GM19240 (cell line): ENCODE results near the gene XPNPEP2.
A peak's percentile ranks its signal among the peaks of the same experiment; 100 is the strongest.

Experiments
- DNase-seq: peaks from one replicate; pipeline ENCODE4 v3.0.0; 2011; ENCODE audit warnings: low spot score; ENCODE audit not compliant: insufficient read length

XPNPEP2 gene

DNA sequence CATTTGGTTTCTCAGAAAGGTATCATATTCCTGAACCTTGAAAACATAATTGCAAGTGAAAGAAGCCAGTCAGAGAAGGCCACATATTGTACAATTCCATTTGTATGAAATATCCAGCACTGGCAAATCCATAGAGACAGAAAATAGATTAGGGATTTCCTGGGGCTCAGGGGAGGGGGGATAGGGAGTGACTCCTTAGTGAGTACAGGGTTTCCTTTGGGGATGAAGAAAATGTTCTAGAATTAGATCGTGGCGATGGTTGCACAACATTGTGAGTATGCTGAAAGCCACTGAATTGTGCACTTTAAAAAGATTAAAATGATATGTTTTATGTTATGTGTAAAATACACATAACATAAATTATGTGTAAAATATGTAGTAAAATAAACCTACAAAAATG is 10.3 kb downstream of the XPNPEP2 start:
- no peak for DNase-seq

DNA sequence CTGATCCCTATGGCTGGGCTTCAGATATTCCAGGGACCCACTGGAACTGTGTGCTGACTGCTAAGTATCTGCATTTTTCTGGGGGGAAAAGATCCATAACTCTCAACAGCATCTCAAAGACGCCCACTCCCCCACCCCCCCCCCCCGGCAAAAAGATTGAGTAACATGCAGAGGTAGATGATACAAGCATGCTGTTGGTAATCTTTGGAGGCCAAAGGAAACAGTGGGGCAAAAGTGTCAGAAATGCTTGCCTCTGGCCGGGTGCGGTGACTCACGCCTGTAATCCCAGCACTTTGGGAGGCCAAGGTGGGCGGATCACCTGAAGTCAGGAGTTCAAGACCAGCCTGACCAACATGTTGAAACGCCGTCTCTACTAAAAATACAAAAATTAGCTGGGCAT is 12.2 kb downstream of the XPNPEP2 start:
- no peak for DNase-seq

DNA sequence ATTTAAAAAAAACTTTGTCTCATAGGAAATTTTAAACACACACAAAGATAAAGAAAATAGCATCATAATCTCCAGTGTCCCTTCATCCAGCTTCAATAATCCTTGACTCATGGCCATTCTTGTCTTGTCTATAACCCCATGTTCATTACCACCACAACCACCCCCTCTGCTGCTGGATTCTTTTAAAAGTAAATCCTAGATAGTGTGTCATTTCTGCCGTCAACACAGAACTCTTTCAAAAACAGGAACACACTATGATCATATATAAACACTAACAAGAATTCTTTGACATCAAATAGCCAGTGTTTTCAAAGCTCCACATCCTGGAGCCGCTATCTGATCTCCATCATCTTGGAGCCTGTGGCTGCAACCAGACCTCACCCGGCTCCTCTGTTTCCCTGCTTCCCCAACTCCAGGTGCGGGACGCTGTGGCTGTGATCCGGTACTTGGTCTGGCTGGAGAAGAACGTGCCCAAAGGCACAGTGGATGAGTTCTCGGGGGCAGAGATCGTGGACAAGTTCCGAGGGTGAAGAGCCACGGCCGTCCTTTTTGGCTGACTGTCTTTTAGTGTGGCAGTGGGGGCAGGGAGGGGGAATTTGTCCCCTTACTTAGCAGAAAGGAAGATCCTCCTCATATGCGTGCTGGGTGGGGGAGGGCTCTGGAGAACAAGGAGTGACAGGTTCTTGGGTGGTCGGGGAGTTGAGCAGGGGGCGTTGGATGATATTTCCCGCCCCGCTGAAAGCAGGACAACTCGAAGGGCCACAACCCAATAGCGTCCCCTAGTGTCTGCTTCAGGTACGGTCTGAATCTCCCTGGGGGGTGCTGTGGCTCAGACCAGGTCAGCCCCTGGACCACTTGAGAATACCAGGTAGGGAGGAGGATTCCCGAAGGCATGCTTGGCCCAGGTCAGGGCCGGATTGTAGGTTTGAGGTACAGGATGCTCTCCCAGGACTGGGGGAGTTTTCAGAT is 15.6 kb downstream of the XPNPEP2 start:
- no peak for DNase-seq

DNA sequence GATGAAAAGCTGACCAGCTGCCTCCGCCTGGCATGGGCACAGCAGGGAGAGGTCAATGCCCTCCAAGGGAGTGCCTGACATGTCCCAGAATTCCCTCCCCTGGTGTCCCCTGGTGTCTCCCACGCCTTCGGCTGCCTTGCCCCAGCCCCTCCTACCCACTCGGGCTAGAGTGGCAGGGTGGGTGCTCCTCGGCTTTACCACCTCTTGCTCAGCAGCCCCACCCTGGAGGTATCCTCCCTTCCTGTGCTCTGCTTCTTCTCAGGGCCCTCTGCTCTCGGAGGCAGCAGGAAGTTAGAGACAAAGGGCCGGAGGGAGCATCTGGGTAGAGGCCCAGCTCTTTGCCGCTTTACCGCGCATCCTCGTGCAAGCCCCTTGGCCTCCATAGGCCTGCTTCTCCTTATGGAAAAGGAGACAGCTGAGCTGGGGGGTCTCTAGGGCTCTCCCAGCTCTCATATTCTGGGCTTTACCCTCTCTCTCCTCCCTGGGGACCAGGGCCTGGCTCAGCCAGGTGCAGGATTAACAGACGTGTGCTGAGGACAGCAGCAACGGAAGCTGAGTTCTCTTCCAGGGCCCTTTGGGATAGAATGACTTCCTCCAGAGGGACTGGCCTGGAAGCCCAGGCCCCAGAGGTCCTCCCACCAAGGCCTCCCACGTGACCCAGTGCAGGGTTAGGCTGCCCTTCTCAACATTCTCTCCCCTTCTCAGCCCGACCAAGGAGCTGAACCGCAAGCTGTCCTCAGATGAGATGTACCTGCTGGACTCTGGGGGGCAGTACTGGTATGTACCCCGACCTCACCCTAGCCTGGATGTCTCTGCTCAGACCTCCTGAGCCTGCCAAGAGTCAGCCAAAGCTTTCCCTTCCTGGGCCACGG is 17.2 kb downstream of the XPNPEP2 start:
- no peak for DNase-seq

DNA sequence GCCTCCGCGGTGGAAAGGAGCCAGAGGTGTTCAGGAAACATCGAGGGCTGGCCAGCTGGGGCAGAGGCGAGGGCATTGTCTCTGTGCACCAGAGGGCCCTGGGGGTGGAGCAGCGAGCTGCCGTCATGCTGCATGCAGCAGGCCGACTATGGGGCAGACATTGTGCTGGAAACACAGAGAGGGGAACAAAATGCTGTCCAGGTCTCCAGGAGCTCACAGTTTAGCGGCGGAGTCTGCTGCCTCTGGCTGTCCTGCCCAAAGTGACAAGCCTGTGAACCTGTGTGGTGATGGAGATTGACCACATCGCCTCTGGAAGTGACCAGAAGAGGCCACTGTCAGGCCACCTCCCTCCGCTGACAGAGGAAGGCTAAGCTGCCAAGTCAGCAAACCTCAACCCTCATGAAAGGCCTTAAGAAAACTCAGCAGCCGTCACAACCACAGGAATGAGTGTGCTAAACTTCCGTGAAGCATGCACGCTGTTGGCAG is 20.8 kb downstream of the XPNPEP2 start:
- no peak for DNase-seq

DNA sequence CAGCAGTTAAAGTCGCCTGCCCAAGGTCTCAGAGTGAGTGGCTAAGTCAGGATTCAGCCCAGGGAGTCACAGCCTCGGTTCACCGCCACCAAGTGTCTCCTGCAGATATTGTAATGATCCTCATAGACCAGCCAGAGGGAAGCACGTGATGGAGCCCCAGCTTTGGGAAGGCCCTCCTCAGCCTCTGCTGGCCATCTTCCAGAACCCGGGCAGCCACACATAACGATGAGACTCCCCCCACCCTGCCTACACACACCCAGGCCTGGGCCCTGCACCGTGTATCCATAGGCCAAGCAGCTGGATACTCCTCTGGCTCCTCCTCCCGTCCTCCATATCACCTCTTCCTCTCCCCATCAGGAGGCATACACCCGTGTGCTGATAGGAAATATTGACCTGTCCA is 21.4 kb downstream of the XPNPEP2 start:
- DNase-seq, result no peak

DNA sequence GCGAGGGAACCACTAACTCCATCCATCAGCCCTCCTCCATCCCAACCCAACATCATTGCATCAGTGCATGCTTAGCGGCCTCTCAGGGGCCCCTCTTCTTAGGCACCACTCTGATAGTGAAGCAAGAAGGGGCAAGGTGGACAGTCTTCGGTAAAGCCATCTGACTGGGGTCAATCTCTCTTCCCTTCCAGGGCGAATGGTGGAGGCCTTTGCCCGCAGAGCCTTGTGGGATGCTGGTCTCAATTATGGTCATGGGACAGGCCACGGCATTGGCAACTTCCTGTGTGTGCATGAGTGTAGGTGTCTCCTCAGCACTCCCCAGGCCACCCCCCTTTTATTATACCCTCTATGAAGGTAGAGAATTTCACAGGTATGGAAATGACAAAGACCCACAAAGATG is 22.2 kb downstream of the XPNPEP2 start:
- no peak for DNase-seq

DNA sequence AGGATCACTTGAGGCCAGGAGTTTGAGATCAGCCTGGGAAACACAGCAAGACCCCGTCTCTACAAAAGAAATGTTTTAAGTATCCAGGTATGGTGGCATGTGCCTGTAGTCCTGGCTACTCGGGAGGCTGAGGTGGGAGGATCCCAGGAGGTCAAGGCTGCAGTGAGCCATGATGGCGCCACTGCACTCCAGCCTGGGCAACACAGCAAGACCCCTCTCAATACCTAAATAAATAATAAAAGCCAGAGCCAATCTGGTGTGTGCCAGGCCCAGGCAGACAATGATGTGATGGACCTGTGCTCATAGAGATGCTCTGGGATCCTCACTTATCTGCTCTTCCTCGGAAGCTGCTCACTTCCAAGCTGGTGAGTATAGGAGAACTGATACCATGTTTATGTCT is 22.8 kb downstream of the XPNPEP2 start:
- DNase-seq, result no peak

DNA sequence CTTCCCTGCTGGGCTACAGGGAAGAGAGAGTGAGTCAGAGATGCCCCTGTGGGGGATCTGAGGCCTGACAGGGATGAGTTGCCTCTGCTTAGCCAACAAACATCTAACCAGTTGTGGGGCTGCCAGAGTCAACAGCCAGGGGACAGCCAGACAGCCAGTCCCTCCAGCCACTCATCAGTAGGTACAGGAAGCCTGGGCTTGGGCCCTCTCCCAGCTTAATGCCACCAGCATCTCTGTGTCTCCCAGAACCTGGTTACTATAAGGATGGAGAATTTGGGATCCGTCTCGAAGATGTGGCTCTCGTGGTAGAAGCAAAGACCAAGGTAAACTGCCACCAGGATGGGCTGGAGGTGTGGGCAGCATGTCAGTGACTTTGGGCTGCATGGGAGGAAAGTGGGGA is 23.7 kb downstream of the XPNPEP2 start:
- DNase-seq, result no peak

DNA sequence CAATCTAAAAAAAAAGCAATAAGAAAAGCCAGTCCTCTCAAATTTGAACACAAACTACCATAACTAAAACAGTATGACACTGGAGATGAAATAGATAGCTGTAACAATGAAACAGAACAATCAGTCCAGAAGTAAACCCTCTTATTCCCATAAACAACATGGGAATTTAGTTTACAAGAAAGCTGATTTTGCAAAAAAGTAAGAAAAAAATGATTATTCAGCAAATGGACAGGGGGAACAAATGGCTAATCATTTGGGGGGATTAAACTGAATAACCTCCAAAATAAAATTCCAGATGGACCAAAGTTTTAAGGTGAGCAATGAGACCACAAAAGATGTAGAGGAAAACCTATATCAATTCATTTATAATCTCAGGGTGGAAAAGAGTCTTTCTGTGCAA is 24.9 kb downstream of the XPNPEP2 start:
- no peak for DNase-seq

DNA sequence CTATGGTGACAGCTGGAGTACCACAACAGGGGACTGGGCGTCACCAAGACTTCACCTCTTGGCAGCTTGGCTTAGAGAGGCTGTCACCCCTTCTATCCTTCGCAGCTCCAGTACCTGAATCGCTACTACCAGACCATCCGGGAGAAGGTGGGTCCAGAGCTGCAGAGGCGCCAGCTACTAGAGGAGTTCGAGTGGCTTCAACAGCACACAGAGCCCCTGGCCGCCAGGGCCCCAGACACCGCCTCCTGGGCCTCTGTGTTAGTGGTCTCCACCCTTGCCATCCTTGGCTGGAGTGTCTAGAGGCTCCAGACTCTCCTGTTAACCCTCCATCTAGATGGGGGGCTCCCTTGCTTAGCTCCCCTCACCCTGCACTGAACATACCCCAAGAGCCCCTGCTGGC is 29.4 kb downstream of the XPNPEP2 start:
- DNase-seq, result no peak

DNA sequence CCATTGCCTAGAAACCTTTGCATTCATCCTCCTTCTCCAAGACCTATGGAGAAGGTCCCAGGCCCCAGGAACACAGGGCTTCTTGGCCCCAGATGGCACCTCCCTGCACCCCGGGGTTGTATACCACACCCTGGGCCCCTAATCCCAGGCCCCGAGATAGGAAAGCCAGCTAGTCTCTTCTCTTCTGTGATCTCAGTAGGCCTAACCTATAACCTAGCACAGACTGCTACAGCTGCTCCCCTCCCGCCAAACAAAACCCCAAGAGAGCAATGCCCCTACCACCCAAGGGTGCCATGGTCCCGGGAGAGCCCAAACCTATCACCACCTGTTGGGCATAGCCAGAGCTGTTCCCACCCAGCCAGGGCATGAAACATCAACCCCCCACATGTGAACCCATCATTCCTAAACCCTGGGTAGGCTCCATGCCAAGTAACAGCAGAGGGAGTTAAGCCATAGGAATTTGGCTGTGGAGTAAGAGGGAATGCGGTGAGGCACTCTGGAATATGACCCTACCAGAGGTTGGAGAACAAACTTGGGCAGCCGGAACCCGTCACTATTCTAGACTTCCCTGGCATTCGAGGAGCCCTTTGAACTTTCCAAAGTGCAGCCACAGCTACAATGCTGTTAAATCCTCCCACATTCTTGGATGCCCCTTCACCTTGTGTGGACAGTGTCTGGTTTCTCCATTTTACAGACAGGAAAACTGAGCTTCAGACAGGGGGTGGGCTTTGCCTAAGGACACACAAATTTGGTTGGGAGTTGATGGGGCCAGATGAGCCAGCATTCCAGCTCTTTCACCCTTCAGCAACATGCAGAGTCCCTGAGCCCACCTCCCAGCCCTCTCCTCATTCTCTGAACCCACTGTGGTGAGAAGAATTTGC is 30.0 kb downstream of the XPNPEP2 start:
- DNase-seq, result no peak

DNA sequence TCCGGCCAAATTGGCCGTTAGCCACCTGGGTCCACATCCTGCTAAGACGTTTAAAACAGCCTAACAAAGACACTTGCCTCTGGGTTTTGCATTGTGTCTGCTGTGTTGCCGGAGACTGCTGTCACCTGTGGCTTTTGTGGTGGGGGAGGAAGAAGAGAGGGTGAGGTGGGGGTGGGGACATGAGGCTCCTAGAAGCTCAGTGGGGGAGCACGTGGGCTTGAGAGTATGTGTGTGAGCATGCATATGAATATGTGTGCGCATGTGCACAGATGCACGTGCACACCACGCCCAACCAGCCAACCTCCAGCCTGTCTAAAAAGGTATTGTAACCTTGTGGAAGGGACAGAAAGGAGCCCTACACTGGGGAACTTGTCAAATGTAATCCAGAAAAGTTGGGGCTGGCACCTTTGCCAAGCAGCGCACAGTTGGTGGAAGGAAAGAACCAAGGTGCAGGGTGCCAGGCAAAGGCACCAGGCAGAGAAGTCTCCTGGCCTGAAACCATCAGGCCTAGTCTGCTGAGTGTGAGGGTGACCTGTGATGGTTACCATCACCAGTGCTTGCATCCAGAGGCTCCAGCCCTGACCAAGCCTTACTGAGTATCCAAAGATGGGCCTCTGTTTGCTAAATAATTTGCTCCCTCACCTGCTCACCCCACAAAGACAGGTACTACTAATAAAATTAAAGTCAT is 30.8 kb downstream of the XPNPEP2 start:
- peak; percentile 25 for DNase-seq

DNA sequence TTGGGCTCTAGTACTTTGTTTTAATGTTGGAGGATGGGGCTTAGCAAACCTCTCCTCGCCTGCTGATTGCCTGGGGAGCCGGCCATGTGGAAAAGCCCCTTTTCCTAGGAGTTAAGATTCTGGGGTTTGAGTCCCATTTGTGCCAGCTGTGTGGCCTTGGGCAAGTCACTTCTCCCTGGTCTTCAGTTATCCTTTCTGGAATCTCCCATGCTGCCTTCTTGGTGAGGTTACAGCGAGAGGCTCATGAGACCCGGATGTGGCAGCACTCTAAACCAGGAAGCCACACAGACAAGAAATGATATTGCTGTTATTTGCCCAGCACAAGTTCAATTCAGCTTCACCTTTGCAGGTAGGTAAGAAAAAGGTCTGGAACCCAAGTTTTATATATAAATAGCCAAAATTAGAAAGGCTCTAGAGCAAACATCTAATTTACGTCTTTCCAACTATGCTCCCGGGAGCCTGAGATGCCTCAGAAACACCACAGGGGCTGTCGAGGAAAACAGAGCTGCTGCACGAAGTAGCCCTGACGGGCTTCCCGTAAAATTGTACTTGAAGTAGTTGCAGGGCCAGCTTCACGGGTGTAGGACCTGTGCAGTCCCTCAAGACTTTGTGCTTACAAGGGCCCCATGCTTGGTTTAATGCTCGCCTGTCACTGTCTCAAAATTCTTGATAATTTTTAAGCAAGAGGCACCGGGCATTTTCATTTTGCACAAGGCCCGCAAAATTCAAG is 32.7 kb downstream of the XPNPEP2 start:
- no peak for DNase-seq

DNA sequence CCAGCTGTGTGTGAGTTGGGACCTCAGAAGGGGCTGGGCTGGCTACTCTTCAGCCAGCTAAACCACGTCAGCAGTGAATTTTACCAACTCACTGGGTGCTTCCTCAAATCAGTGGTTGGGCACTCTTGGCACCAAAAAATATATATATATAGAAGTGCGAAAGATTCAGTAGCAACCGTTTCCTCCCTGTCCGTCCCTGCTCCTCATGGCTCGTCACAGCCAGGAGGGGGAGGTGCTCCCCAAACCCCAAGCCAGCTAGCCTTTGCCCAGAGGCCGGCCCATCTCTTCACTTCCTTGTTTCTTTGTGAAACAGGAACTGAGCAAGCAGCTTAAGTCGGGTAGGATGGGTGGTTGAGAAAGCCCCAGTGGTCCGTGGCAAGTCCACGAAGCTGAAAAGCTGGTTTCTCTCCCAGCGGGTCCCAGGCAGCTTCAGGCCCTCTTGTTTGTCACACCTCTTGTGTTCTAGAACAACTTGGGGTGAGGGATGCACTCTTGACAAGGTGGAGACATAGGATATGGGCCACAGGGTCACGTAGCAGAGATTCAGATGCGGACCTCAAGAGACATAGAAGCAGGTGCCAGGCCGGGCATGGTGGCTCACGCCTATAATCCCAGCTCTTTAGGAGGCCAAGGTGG is 34.1 kb downstream of the XPNPEP2 start:
- peak; percentile 38 for DNase-seq

DNA sequence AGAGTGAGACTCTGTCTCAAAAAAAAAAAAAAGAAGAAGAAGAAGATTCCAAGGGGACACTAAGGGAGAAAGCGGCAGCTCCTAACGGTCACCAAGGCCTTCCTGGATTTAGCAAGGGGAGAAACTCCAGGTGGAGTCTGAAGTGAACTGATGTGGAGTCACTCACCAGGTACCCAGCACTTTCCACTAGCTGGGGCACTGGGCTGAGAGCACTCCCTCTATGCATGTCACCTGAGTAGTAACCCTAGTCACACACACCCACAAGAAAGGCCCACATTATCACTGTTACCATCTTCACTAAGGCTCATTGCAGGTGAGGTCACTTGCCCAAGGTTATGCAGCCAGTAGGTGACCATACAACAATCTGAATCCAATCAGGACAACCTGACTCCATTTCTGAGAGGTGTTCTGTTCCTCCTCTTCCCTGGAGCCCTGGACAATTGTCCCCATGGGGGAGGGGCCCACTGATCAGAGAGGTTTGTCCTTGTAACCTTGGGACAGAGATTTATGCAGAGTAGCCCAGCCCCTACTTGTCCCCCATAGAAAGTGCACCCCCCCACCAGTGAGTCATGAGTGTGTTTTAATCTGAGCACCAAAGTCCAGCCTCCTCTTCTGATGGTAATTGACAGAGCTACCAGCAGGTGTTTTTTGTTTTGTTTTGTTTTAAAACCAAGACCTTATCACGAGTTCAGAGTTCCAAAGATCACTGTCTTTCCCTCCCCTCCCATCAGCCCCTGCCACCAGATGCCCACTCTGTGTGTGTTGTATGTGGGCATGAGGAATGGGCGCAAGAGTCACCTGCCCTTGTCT is 35.1 kb downstream of the XPNPEP2 start:
- no peak for DNase-seq

DNA sequence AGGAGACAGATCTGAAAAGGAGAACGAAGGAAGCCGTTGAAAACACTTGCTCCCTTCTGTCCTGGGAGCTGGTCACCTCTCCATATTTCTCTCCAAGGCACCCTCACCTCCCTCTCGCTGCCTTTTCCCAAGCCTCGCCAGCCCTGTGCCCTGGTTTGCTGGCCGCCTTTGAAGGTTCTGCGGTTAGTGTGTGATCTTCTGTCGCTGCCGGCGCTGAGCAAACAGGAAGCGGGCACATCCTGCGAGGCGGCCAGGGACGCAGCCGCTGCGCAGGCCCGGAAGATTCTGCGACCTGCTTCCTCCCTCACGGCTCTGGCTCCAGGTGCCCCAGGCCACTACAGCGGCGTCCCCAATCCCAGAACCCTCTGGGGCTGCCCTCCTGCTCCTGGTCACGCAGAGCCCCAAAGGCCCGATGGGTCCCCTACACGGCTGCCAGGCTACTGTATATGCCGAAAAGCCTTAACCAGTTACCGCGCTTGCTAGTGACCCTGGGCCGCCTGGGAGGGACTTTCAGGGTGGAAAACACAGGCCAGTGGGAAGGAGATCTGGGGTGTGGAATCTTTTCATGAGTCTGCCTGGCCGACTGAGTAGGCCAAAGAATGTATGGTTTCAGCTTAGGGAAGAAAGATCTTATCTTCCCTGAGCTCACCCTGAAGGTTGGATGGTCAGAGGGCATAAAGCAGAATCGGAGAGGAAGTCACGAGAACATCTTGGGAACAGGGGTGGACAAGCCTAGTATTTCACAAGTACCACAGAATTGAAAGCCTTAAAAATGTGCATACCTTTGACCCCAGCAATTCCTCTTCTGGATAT is 38.6 kb downstream of the XPNPEP2 start:
- DNase-seq, result no peak
